Thyroid gland (tissue), 4 donors: Measurements from ENCODE around the gene CALY.
"Not testable (repeated sequence)": the region's sequence is repeated elsewhere in the genome, so short reads cannot be mapped to it uniquely, and the experiment has no call there.

Source experiments
- CTCF ChIP-seq, 6 experiments: fragments of 200-600 bp in 3 of 6; fragments of 450-650 bp in 3 of 6; sonication (generic) in 3 of 6; IDR thresholded peaks; one replicate each; pipeline ENCODE4 v1.5.1; 2016 to 2019; ENCODE audit warnings: antibody characterized with exemption in 6 of 6, mild to moderate bottlenecking in 2 of 6, inconsistent platforms in 1 of 6, moderate library complexity in 1 of 6
- POLR2A ChIP-seq, 2 donors: fragments of 450-650 bp; IDR thresholded peaks; one replicate each; pipeline ENCODE4 v1.6.1; 2017; ENCODE audit warnings: antibody characterized with exemption in 2 of 2, mild to moderate bottlenecking in 2 of 2, moderate library complexity in 1 of 2

DNA sequence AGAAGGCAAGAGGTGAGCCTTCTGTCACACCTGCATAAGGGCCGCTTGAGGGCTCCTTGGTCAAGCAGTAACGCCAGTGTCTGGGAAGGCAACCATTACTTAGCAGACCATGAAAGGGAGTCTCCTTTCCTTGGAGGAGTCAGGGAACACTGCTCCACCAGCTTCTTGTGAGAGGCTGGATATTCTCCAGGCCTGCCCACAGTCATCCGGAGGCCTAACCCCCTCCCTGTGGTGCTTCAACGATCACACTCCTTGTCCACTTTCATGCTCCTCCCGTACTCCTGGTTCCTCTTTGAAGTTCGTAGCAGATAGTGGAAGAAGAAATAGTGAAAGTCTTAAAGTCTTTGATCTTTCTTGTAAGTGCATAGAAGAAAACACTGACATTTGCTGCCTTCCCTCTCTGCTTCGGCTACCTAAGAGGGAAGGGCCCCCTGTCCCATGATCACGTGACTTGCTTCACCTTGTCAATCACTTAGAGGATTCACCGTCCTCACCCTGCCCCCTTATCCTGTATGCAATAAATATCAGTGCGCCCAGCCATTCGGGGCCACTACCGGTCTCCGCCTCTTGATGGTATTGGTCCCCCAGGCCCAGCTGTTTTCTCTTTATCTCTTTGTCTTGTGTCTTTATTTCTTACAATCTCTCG lies 14.5 kb downstream of the CALY start:
- not testable (repeated sequence) for TF ChIP-seq POLR2A, CTCF (IDR thresholded peaks at IDR 0.05)
